GM13976 (cell line): ENCODE measurements around the gene UROC1.

Experiments used
- DNase-seq: peaks from one replicate; pipeline ENCODE4 v3.0.0; 2012; ENCODE audit warnings: low spot score
- in situ Hi-C: fragments of 300-500 bp; cut with MboI; formaldehyde crosslinking; loops from one replicate; pipeline ENCODE4 v1.12.0; 2022; ENCODE audit warnings: low sequenced_read_pairs, mixed read lengths, inconsistent platforms; ENCODE audit not compliant: unreplicated experiment
- TF ChIP-seq, protein P1 (sequence below): IDR thresholded peaks from 2 replicates; pipeline ENCODE4 v1.5.1; 2012; ENCODE audit warnings: borderline replicate concordance, mild to moderate bottlenecking; ENCODE audit not compliant: insufficient read depth; ENCODE audit errors: extremely low read depth, missing control alignments, control extremely low read depth

Gene UROC1

DNA sequence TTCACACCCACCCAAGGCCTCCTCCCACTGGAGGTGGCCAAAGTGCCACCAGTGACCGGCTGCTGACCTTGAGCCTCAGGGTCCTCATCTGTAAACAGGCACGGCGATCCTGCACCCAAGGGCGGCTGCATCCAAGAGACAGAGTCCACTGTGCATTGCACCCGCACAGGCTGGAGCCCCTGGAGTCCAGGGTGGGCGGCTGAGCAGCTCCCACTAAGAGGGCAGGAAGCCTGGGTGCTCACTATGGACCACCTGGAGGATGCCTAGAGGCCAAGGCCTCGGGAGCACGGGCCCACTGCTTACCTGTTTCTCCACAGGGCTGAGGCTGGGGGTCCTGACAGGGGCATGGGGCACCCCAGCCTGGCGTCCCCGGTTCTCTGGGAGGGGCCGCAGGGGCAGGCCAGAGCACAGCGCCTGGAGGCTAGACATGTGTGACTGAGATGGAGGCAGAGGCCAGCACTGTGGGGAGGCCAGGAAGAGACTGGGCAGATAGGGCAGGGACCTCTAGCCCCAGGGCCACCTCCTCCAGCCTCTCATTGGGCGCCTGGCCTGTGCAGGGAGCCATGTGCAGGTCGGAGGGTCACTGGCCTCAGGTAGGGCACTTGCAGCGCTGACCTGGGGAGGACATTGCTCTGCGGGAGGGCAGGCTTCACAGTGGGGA, at the start of gene UROC1:
Gene UROC1, minus strand, starts transcription at position 483 of the 661 bp plus-strand sequence. Its CDS starts 54 bp downstream, at position 429.
- TF ChIP-seq, protein P1, sequence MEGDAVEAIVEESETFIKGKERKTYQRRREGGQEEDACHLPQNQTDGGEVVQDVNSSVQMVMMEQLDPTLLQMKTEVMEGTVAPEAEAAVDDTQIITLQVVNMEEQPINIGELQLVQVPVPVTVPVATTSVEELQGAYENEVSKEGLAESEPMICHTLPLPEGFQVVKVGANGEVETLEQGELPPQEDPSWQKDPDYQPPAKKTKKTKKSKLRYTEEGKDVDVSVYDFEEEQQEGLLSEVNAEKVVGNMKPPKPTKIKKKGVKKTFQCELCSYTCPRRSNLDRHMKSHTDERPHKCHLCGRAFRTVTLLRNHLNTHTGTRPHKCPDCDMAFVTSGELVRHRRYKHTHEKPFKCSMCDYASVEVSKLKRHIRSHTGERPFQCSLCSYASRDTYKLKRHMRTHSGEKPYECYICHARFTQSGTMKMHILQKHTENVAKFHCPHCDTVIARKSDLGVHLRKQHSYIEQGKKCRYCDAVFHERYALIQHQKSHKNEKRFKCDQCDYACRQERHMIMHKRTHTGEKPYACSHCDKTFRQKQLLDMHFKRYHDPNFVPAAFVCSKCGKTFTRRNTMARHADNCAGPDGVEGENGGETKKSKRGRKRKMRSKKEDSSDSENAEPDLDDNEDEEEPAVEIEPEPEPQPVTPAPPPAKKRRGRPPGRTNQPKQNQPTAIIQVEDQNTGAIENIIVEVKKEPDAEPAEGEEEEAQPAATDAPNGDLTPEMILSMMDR = no peak
- in situ Hi-C loops = no loop called here
- no peak for DNase-seq

DNA sequence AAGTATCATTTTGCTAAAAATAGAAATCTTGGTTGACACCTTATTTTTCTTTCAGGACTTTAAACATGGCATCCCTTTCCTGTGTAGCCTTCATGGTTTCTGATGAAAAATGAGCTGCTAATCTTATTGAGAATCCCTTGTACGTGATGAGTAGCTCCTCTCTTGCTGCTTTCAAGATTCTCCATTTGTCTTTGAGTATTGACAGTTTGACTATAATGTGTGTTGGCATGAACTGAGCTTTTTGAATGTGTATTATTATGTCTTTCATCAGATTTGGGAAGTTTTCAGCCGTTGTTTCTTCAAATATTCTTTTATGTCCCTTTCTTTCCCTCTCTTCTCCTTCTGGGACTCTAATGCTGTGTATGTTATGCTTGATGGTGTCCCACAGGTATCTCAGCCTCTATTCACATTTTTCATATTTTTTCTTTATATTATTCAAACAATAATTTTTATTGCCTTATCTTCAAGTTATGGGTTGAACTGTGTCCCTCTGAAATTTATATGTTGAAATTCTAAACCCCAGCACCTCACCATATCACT, 45.2 kb upstream of the UROC1 start:
- TF ChIP-seq, protein P1 = no peak
- no peak for DNase-seq
- in situ Hi-C loops = no loop called here

GRCh38 chr3:126558336-126559071, 40.9 kb upstream of the UROC1 start, which contains the start of gene C3orf22:
Gene C3orf22, minus strand, starts transcription at chr3:126558932. Its CDS starts 5,542 bp downstream, at chr3:126553390.
- in situ Hi-C loops = no loop called here
- TF ChIP-seq, protein P1 = no peak
- DNase-seq = no peak

DNA sequence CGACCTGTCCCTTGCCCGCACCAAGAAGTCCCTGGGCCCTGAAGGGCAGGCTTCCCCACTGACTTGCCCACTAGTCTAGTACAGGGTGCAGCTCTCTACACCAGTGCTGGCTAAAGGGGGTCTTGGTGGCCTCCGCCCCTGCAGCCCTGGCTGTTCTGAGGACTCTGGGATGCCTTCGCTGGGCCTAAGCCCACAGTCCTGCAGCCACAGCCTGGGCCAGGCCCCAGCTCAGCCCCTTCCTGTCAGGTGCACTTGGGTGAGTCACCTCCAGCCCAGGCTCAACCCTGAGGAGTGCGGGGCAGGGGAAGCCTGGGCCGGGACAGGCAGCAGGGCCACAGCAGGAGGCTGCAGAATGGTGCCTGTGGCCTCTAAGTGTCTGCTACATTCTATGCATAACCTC, 40.2 kb upstream of the UROC1 start:
- in situ Hi-C loops = no loop called here
- no peak for DNase-seq
- TF ChIP-seq, protein P1 = no peak

DNA sequence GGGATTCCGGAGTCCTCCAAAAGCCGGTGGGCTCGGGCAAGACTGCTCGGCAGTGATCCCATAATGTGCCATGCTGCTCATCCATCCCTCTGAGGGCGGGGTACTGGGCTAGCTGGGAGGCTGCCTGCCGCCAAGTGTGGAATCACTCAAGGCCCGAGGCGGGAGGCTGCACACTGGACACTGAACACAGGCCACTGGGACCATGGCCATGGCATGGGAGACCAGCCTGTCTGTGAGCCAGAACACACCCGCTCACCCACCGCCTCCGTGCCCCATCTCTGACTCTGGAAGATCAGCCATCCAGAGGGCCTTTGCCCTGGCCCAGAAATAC, 39.8 kb upstream of the UROC1 start:
- DNase-seq = no peak
- TF ChIP-seq, protein P1 = no peak
- in situ Hi-C loops = no loop called here

DNA sequence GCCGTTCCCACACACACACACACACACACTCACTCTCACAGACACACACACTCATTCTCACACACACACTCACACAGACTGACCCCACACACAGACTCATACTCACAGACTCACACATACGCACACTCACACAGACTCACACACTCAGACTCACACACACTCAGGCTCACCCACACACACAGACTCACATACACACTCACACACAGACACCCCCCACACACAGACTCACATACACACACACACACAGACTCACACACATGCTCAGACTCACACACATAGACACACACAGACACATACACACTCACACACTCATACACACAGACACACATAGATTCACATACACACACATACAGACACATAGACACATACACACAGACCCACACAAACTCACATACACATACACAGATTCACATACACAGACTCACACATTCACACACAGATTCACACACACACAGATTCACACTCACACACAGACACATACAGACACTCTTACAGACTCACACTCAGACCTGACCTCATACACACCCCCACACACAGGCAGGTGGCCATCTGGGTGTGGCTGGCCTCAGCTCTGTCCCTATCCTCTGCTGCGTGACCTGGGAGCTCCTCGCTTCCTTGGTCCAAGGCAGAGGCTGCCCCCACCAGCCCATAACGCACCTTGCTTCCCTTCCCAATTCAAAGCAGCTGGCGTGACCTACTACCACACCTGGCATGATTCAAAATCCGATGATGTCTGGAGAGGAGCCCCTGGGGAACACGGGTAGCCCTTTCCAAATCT, 39.3 kb upstream of the UROC1 start:
- no peak for DNase-seq
- in situ Hi-C loops = no loop called here
- TF ChIP-seq, protein P1 = no peak
